Astrocyte (in vitro differentiated cells and primary cell): ENCODE data around the gene ADAMTS12. TPM values are rescaled to one million over a fixed set of nuclear protein-coding genes. Genes with fewer than 3 reads are reported as not detected.
"Not testable (repeated sequence)": the region's sequence is repeated elsewhere in the genome, so short reads cannot be mapped to it uniquely, and the experiment has no call there.

Source experiments
- DNase-seq: peaks from one replicate; pipeline ENCODE4 v3.0.0-alpha.2; 2010; ENCODE audit warnings: low read depth
- FAIRE-seq: peaks from 2 replicates; lab custom pipeline; 2011; peaks lifted over from hg19 to GRCh38; lab: Jason Lieb, UNC
- H2AFZ ChIP-seq: 2 replicates; pipeline ENCODE4 v1.6.0; 2012; ENCODE audit warnings: low read depth, low read length, inconsistent platforms
- H3K27ac ChIP-seq: 2 replicates; pipeline ENCODE4 v1.5.1; 2011; ENCODE audit warnings: low read depth, low read length, inconsistent platforms
- H3K27me3 ChIP-seq: 2 replicates; pipeline ENCODE4 v1.6.0; 2011; ENCODE audit warnings: low read length, inconsistent platforms; ENCODE audit not compliant: insufficient read depth
- H3K36me3 ChIP-seq: 2 replicates; pipeline ENCODE4 v1.5.1; 2011; ENCODE audit warnings: low read length, inconsistent platforms; ENCODE audit not compliant: insufficient read depth
- H3K4me1 ChIP-seq: 2 replicates; pipeline ENCODE4 v1.5.1; 2011; ENCODE audit warnings: low read length, inconsistent platforms; ENCODE audit not compliant: insufficient read depth
- H3K4me2 ChIP-seq: 2 replicates; pipeline ENCODE4 v1.6.0; 2012; ENCODE audit warnings: low read length, inconsistent platforms
- H3K4me3 ChIP-seq: 2 replicates; pipeline ENCODE4 v1.5.1; 2011; ENCODE audit warnings: low read depth, mild to moderate bottlenecking, low read length, inconsistent platforms; ENCODE audit not compliant: insufficient read depth
- H3K79me2 ChIP-seq: 2 replicates; pipeline ENCODE4 v1.6.0; 2012; ENCODE audit warnings: mild to moderate bottlenecking, low read length, inconsistent platforms; ENCODE audit not compliant: insufficient read depth
- H3K9ac ChIP-seq: 2 replicates; pipeline ENCODE4 v1.6.0; 2012; ENCODE audit warnings: mild to moderate bottlenecking, low read length, inconsistent platforms
- H3K9me3 ChIP-seq: 2 replicates; pipeline ENCODE4 v1.5.1; 2012; ENCODE audit warnings: low read depth, mild to moderate bottlenecking, low read length, inconsistent platforms; ENCODE audit not compliant: insufficient read depth
- H4K20me1 ChIP-seq: 2 replicates; pipeline ENCODE4 v1.6.0; 2012; ENCODE audit warnings: low read length, inconsistent platforms; ENCODE audit not compliant: insufficient read depth
- H3K27ac Mint-ChIP-seq: one replicate; pipeline ENCODE4 v1.8.0; 2021; ENCODE audit warnings: mild to moderate bottlenecking, mixed read lengths; ENCODE audit not compliant: unreplicated experiment
- H3K27me3 Mint-ChIP-seq: one replicate; pipeline ENCODE4 v1.8.0; 2021; ENCODE audit warnings: low read depth, mixed read lengths; ENCODE audit not compliant: unreplicated experiment
- H3K36me3 Mint-ChIP-seq: one replicate; pipeline ENCODE4 v1.8.0; 2021; ENCODE audit warnings: low read depth, mixed read lengths; ENCODE audit not compliant: unreplicated experiment
- H3K4me1 Mint-ChIP-seq: one replicate; pipeline ENCODE4 v1.8.0; 2021; ENCODE audit warnings: low read depth, mixed read lengths; ENCODE audit not compliant: unreplicated experiment
- H3K4me3 Mint-ChIP-seq: one replicate; pipeline ENCODE4 v1.8.0; 2021; ENCODE audit warnings: mild to moderate bottlenecking, moderate library complexity, mixed read lengths; ENCODE audit not compliant: unreplicated experiment
- H3K9me3 Mint-ChIP-seq: one replicate; pipeline ENCODE4 v1.8.0; 2021; ENCODE audit warnings: mild to moderate bottlenecking, mixed read lengths; ENCODE audit not compliant: unreplicated experiment
- EZH2 ChIP-seq: IDR thresholded peaks from 2 replicates; pipeline ENCODE4 v1.6.1; 2012; ENCODE audit warnings: mild to moderate bottlenecking, low read length, inconsistent platforms; ENCODE audit not compliant: insufficient read depth
- total RNA-seq: library from RNA; stranded (reverse); gene quantifications from 2 replicates; pipeline ENCODE4 v1.2.1, GENCODE V29; 2021
- TF ChIP-seq, protein P1 (sequence below): IDR thresholded peaks from 2 replicates; pipeline ENCODE4 v1.5.1; 2011; ENCODE audit warnings: low read depth, mild to moderate bottlenecking, inconsistent platforms, low read length, moderate library complexity; ENCODE audit not compliant: insufficient read depth

ADAMTS12 gene
- total RNA-seq, 1 donor from 2014 or later: 156 TPM

DNA sequence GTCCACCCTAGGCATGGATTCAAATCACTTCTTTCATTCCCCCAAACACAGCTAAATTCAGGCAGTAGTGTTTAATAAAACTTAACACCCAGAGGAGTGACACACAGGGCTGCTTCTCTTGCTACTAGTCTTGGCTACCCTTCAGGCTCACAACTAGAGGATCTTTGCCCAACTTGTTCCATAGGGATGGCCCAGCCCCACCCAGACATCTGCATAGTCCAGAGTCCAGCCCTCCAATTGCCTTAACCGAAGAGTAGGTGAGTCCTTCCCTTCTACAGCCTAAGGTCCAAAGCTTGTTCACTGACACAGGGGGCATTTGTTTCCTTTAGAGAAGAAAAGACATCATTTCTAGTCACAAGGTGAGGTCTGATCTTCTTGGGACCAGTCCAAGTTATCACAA lies 29.2 kb upstream of the ADAMTS12 start:
- Histone ChIP-seq H3K27ac (no peak overlapping the region), H3K36me3 (no peaks in the 10 kb centered on the region), H3K4me2 (no peak overlapping the region), H2AFZ (no peak overlapping the region), H3K4me3 (no peak overlapping the region), H3K9me3 (no peaks in the 10 kb centered on the region), H3K4me1 (no peaks in the 10 kb centered on the region), H3K27me3 (no peaks in the 10 kb centered on the region), H3K9ac (no peak overlapping the region), H4K20me1 (no peaks in the 10 kb centered on the region), H3K79me2 (no peaks in the 10 kb centered on the region)
- no peak for DNase-seq
- Mint-ChIP-seq H3K9me3 (peaks cover 26% of the 10 kb centered on the region), H3K27me3 (peaks cover 4% of the 10 kb centered on the region), H3K27ac (no peak overlapping the region), H3K4me1 (peaks cover 7% of the 10 kb centered on the region), H3K36me3 (no peaks in the 10 kb centered on the region), H3K4me3 (no peak overlapping the region)
- FAIRE-seq: no peak
- TF ChIP-seq, protein P1, sequence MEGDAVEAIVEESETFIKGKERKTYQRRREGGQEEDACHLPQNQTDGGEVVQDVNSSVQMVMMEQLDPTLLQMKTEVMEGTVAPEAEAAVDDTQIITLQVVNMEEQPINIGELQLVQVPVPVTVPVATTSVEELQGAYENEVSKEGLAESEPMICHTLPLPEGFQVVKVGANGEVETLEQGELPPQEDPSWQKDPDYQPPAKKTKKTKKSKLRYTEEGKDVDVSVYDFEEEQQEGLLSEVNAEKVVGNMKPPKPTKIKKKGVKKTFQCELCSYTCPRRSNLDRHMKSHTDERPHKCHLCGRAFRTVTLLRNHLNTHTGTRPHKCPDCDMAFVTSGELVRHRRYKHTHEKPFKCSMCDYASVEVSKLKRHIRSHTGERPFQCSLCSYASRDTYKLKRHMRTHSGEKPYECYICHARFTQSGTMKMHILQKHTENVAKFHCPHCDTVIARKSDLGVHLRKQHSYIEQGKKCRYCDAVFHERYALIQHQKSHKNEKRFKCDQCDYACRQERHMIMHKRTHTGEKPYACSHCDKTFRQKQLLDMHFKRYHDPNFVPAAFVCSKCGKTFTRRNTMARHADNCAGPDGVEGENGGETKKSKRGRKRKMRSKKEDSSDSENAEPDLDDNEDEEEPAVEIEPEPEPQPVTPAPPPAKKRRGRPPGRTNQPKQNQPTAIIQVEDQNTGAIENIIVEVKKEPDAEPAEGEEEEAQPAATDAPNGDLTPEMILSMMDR: no peak
- TF ChIP-seq EZH2: no peak

- not testable (repeated sequence) for H3K36me3 ChIP-seq, H4K20me1 ChIP-seq, H3K27ac ChIP-seq, H3K27me3 ChIP-seq, H3K4me3 Mint-ChIP-seq, DNase-seq, H3K36me3 Mint-ChIP-seq, H3K9ac ChIP-seq, H3K79me2 ChIP-seq, H3K4me1 ChIP-seq, H2AFZ ChIP-seq, H3K9me3 ChIP-seq, H3K4me1 Mint-ChIP-seq, H3K4me2 ChIP-seq, H3K4me3 ChIP-seq, FAIRE-seq, H3K27me3 Mint-ChIP-seq, H3K27ac Mint-ChIP-seq
- H3K9me3 Mint-ChIP-seq: peaks cover 36% of the 10 kb centered on the region
Measured at GRCh38 chr5:33914844-33915243, 23.1 kb upstream of the ADAMTS12 start.

DNA sequence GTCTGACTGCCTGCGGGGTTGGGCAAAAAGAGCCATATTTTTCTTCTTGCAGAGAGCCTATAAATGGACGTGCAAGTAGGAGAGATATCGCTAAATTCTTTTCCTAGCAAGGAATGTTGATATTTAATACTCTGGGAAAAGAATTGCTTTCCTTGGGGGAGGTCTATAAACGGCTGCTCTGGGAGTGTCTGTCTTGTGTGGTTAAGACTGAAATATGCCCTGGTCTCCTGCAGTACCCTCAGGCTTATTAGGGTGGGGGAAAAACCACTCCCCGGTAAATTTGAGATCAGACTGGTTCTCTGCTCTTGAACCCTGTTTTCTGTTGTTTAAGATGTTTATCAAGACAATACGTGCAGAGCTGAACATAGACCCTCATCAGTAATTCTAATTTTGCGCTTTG lies 14.5 kb upstream of the ADAMTS12 start:
- peak; percentile 7 for DNase-seq
- H3K27me3 Mint-ChIP-seq, H3K27ac ChIP-seq, H2AFZ ChIP-seq, H3K79me2 ChIP-seq, H3K9ac ChIP-seq, H3K4me3 Mint-ChIP-seq, H3K4me1 ChIP-seq, H3K36me3 Mint-ChIP-seq, H3K4me3 ChIP-seq, FAIRE-seq, H3K27me3 ChIP-seq, H3K4me1 Mint-ChIP-seq, H3K4me2 ChIP-seq, H3K27ac Mint-ChIP-seq, H3K36me3 ChIP-seq, H4K20me1 ChIP-seq, H3K9me3 ChIP-seq: not testable (repeated sequence)
- peaks cover 27% of the 10 kb centered on the region for H3K9me3 Mint-ChIP-seq

GRCh38 chr5:33905381-33905780 lies 13.6 kb upstream of the ADAMTS12 start:
- Histone ChIP-seq H3K4me1 (no peaks in the 10 kb centered on the region), H3K27ac (no peak overlapping the region), H4K20me1 (no peaks in the 10 kb centered on the region), H3K36me3 (no peaks in the 10 kb centered on the region), H3K9me3 (no peaks in the 10 kb centered on the region), H3K4me2 (no peak overlapping the region), H3K27me3 (no peaks in the 10 kb centered on the region), H2AFZ (no peak overlapping the region), H3K9ac (no peak overlapping the region), H3K4me3 (no peak overlapping the region), H3K79me2 (no peaks in the 10 kb centered on the region)
- Mint-ChIP-seq H3K4me3 (no peak overlapping the region), H3K27me3 (peaks cover 4% of the 10 kb centered on the region), H3K36me3 (peaks cover 5% of the 10 kb centered on the region), H3K9me3 (peaks cover 27% of the 10 kb centered on the region), H3K27ac (no peak overlapping the region), H3K4me1 (no peaks in the 10 kb centered on the region)
- DNase-seq: peak; percentile 83
- TF ChIP-seq, protein P1: no peak
- TF ChIP-seq EZH2: no peak
- peak; percentile 20 for FAIRE-seq
